Activated CD8-positive, alpha-beta memory T cell treated with anti-CD3 and anti-CD28 coated beads, Interleukin-2, amount 10 ng/mL, durations not matched to agents 7 days and 5 days (primary cell): ENCODE data around the gene CPNE2. TPM values are rescaled to one million over a fixed set of nuclear protein-coding genes. Genes with fewer than 3 reads are reported as not detected.

Experiments used
- ATAC-seq: fragments of 150-1000 bp; cut with Tn5 transposase; one replicate; pipeline ENCODE4 v1.10.0; 2021; ENCODE audit warnings: moderate library complexity
- CTCF ChIA-PET: fragments of 350-600 bp; sonication (Branson Sonifier 250); formaldehyde crosslinking; loops from one replicate; lab custom pipeline; 2021; ENCODE audit warnings: antibody characterized with exemption; lab: Charles Lee
- DNase-seq: peaks from one replicate; pipeline ENCODE4 v3.0.0-alpha.2; 2020
- H3K27ac Mint-ChIP-seq: one replicate; pipeline ENCODE4 v1.8.0; 2021; ENCODE audit warnings: mild to moderate bottlenecking, mixed read lengths
- H3K27me3 Mint-ChIP-seq: one replicate; pipeline ENCODE4 v1.8.0; 2021; ENCODE audit warnings: mixed read lengths
- H3K36me3 Mint-ChIP-seq: one replicate; pipeline ENCODE4 v1.8.0; 2021; ENCODE audit warnings: mild to moderate bottlenecking, mixed read lengths
- H3K4me1 Mint-ChIP-seq: one replicate; pipeline ENCODE4 v1.8.0; 2021; ENCODE audit warnings: mixed read lengths
- H3K4me3 Mint-ChIP-seq: one replicate; pipeline ENCODE4 v1.8.0; 2021; ENCODE audit warnings: mild to moderate bottlenecking, moderate library complexity, mixed read lengths
- H3K9me3 Mint-ChIP-seq: one replicate; pipeline ENCODE4 v1.8.0; 2022; ENCODE audit warnings: low read depth, mixed read lengths
- total RNA-seq, 2 experiments: library from RNA; stranded (reverse); gene quantifications; one replicate each; pipeline ENCODE4 v1.2.3, GENCODE V29; 2021

The CPNE2 gene
- total RNA-seq, 2 experiments from 2014 or later, result 3.2 to 9.6 TPM

DNA sequence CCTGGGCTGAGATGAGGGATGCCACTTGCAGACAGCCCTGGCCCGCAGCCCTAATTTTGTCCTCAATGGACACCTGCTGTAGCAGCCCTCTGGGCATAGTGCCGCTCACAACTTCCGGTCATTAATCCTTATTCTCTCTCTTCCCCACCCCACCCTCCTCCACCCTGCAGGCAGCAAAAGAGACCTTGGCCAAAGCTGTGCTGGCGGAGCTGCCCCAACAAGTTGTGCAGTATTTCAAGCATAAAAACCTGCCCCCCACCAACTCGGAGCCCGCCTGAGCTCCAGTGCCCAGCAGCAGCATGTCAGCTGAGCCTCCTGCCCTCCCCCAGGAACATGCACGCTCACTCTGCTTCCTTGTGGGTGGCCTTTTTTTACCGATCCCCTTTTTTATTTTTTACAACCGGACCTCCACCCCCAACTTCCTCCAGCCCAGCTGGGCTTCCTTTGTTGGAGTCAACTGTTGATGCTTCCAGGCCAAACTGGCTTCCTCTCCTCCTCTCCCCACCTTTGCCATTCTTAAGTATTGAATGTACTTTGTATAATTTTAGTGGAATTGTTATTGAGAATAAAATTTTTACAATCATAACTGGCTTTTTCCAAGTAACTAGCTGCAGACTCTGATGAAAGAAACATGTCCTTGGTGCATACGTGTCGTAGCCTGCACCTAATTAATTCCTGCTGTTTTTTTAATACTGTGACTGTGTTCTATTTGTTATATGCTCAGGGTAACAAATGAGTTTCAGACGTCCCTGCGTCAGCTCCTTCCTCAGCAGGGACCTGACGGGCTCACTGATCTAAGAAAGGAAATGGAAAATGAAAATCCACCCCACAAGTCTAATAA lies 55.2 kb downstream of the CPNE2 start:
- no peak for DNase-seq
- Mint-ChIP-seq H3K4me1 (peaks cover 2% of the 10 kb centered on the region), H3K27me3 (no peaks in the 10 kb centered on the region), H3K4me3 (no peak overlapping the region), H3K9me3 (no peaks in the 10 kb centered on the region), H3K36me3 (peaks cover 4% of the 10 kb centered on the region), H3K27ac (no peak overlapping the region)
- ATAC-seq, result no peak
- CTCF ChIA-PET, result interaction anchor here (1.2 to 1.5 kb wide), 2 partner anchors 27 to 55 kb away, joined by 3 to 4 read pairs; partner anchors contain the start of gene CPNE2

DNA sequence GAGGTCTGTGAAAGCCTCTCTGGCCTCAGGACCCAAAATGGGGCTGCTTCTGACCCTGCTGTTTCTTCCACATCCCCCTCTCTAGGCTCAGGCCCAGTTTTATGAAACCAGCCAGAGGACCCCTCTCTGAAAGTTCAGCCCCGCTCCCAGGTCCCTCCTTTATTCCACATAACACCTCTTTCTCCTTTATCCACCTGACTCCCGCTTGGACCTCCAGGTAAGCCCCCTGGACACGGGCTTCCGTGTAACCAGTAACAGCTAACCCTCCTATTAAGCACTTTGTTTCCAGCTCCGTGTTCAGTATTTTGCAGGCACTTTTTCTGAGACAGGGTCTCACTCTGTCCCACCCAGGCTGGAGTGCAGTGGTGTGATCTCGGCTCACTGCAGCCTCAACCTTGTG lies 56.1 kb downstream of the CPNE2 start:
- ATAC-seq, result no peak
- Mint-ChIP-seq H3K4me1 (peaks cover 2% of the 10 kb centered on the region), H3K9me3 (no peaks in the 10 kb centered on the region), H3K27ac (no peak overlapping the region), H3K27me3 (no peaks in the 10 kb centered on the region), H3K4me3 (no peak overlapping the region), H3K36me3 (peaks cover 7% of the 10 kb centered on the region)
- CTCF ChIA-PET, result interaction anchor here (1.5 kb wide), 1 partner anchor 56 kb away, joined by 4 read pairs; the partner anchor contains the start of gene CPNE2
- no peak for DNase-seq

DNA sequence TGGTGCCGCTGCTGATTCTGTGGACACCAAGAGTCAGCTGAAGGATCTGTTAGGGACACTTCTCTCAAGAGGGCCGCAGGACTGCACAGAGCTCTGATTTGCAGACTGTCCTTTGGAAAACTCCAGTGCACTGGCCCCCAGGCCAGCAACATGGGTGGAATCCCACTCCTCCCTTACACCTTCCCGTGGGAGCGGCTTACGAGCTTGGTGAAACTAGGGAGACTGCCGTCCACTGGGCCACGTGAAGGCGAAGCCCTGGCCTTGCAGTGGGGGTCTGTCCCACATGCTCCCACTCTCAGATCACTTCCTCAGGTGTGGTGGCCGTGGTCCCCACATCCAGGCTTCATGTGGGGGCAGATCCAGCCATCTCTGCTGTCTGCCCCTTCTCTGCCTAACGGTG lies 57.0 kb downstream of the CPNE2 start:
- DNase-seq (no peak), ATAC-seq (no peak)
- CTCF ChIA-PET, result interaction anchor here (3.1 kb wide), 1 partner anchor 65 kb away, joined by 13 read pairs; no protein-coding TSS in a partner anchor
- Mint-ChIP-seq H3K4me1 (peaks cover 2% of the 10 kb centered on the region), H3K36me3 (peaks cover 15% of the 10 kb centered on the region), H3K27me3 (no peaks in the 10 kb centered on the region), H3K4me3 (no peak overlapping the region), H3K9me3 (no peaks in the 10 kb centered on the region), H3K27ac (no peak overlapping the region)

DNA sequence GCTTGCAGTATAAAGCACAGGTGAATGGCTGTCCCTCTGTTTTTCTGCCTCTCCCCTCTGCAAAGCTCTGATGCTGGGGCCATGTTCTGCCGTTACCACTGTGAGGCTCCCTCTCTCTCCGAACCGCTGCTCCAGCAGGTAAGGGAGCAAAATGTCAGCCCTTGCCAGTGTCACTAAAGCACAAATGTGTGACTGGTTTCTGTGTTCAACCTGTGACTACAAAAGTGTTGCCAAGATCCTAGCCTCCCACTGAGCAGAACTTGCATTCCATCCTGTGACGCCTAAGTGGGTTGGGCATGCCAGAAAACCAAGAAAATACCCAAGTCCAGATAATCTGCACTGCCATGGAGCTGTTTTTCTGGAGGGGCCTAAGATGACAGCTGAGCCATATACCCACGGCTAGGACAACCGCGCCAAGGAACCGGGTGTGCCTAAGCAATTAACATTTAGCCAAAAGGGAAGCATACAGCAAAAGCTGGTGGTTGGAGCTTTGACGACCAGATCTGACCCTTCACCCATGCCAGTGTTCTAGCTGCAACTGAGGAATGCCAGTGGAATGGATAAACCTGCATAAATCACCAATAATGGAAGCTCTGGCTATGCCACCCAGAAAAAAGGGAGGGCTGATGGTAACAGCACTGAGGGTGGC lies 58.4 kb downstream of the CPNE2 start:
- CTCF ChIA-PET, result interaction anchor here (1.3 to 3.1 kb wide), 2 partner anchors 24 to 66 kb away, joined by 4 to 13 read pairs; no protein-coding TSS in a partner anchor
- peak; percentile 30 for DNase-seq
- Mint-ChIP-seq H3K4me3 (no peak overlapping the region), H3K9me3 (no peaks in the 10 kb centered on the region), H3K27me3 (no peaks in the 10 kb centered on the region), H3K36me3 (peaks cover 17% of the 10 kb centered on the region), H3K27ac (no peak overlapping the region), H3K4me1 (peaks cover 2% of the 10 kb centered on the region)
- no peak for ATAC-seq

DNA sequence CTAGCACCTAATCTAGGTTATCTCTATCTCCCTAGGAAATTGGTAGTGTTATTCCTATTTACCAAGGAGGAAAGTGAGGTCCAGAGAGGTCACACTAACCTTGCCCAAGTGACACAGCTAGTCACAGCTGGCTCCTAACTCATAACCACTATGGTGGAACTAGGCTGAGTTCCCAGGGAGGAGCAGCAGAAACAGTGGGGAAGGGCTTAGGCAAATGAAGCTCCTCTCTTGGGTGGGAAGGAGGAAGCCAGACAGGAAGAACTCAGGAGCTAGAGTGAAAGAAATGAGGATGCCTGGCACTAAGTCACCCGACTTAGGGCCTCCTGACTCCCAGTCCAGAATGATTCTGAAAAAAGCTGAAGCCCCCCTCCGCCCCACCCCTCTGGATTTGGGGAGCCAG lies 59.0 kb downstream of the CPNE2 start:
- peak; percentile 12 for DNase-seq
- H3K36me3 Mint-ChIP-seq, result peaks cover 20% of the 10 kb centered on the region
- no peak for ATAC-seq
- H3K4me3 Mint-ChIP-seq, result no peak overlapping the region
- H3K4me1 Mint-ChIP-seq, result peaks cover 2% of the 10 kb centered on the region
- H3K27me3 Mint-ChIP-seq, result no peaks in the 10 kb centered on the region
- CTCF ChIA-PET, result interaction anchor here (0.8 to 3.1 kb wide), 4 partner anchors 16 to 67 kb away, joined by 3 to 13 read pairs (median 4); partner anchors contain the start of gene CPNE2
- no peak overlapping the region for H3K27ac Mint-ChIP-seq
- H3K9me3 Mint-ChIP-seq, result no peaks in the 10 kb centered on the region

DNA sequence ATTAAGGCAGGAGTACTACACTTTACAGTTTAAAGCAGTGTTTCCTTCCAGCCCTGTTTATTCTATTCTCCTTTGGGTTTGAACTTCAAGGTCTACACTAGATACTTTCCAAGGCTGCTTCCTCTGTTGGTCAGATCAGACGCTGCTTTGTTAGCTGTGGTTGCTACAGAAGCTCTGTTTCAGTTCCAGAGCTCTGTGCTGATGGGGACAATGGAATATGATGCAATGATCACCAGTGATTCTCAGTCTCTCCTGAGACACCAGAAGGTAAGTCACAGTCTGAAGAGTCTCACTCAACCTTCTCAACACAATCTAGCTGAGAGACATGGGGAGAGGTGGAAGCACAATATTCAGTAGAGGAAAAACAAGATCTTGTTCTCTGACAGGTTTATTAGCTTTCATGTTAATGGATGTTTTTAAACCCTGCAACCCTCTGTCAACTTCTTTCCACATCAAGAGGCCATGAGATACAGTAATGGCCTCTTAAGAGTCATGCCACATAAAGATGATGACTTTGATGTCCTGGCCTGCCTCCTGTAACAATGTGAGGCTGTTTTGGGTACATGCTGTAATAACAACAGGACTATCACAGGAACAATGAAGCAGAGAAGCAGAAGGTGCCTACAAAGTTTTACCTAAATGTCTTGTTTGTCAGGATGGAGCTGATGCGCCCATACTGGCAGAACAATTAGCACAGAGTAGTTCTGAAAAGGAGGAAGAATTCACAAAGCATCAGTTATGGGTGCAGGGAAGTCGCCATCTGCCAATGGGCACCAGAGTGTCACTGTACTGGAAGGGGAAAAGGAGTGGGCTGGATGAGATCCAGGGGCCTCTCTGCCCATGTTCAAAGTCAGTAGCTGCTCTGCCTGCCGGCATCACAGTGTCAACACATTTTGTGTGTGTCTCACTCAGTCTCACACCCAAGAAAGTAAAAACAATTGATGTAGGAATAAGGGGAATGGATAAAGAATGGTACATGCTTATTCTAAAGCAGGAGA lies 60.0 kb downstream of the CPNE2 start:
- peaks cover 2% of the 10 kb centered on the region for H3K4me1 Mint-ChIP-seq
- H3K27ac Mint-ChIP-seq, result no peak overlapping the region
- ATAC-seq (no peak), DNase-seq (peak; percentile 28)
- no peaks in the 10 kb centered on the region for H3K27me3 Mint-ChIP-seq
- H3K9me3 Mint-ChIP-seq, result no peaks in the 10 kb centered on the region
- H3K36me3 Mint-ChIP-seq, result peaks cover 27% of the 10 kb centered on the region
- H3K4me3 Mint-ChIP-seq, result no peak overlapping the region
- CTCF ChIA-PET, result interaction anchor here (0.8 to 3.1 kb wide), 7 partner anchors 14 to 188 kb away, joined by 3 to 13 read pairs (median 4); partner anchors contain the start of gene CPNE2

DNA sequence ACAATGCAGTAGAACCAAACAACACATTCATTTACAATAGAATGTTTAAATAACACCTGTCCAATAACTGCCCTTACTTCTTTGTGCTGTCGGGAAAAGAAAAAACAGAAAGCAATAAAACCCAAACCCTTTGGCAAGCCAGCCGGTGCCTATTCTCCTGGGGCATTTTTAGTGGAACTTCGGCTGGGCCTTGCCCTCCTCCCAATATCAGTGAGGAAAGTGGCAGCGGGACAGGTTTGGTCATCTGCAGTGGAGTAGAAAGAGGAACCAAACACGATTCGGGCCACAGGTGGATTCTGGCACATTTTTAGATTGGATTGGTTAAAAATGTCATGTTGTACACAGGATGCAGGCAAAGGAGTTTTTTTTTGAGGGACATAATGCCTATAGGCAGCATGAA lies 61.5 kb downstream of the CPNE2 start:
- no peak overlapping the region for H3K27ac Mint-ChIP-seq
- H3K9me3 Mint-ChIP-seq, result no peaks in the 10 kb centered on the region
- CTCF ChIA-PET, result interaction anchor here (1.2 kb wide), 1 partner anchor 189 kb away, joined by 4 read pairs; no protein-coding TSS in a partner anchor
- H3K36me3 Mint-ChIP-seq, result peaks cover 31% of the 10 kb centered on the region
- H3K4me1 Mint-ChIP-seq, result no peaks in the 10 kb centered on the region
- ATAC-seq, result no peak
- H3K4me3 Mint-ChIP-seq, result no peak overlapping the region
- no peaks in the 10 kb centered on the region for H3K27me3 Mint-ChIP-seq
- no peak for DNase-seq

DNA sequence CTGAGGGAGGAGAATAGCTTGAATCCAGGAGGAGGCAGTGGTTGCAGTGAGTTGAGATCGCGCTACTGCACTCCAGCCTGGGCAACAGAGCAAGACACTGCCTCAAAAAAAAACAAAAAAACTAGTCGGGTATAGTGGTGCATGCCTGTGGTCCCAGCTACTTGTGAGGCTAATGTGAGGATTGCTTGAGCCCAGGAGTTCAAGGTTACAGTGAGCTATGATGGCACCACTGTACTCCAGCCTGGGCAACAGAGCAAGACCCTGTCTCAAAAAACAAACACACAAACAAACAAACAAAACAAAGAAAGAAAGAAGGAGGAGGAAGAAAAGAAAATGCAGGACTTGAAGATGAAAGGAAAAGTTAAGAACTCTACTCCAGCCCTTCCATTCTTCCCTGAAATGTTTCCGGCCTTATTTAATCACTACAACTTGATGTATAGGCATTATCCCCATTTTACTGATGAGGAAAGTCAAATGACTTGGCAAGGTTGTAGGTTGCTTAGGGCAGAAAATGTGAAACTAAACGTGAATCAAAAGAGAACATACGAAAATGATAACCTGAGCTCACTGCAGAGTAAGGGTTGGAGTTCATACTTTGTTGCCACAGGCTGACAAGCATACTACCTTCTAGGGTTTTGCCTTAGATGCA lies 63.4 kb downstream of the CPNE2 start:
- Mint-ChIP-seq H3K27ac (no peak overlapping the region), H3K36me3 (peaks cover 43% of the 10 kb centered on the region), H3K4me3 (no peak overlapping the region), H3K4me1 (peaks cover 5% of the 10 kb centered on the region), H3K9me3 (no peaks in the 10 kb centered on the region), H3K27me3 (no peaks in the 10 kb centered on the region)
- DNase-seq (no peak), ATAC-seq (no peak)
- CTCF ChIA-PET, result interaction anchor here (1.4 kb wide), 1 partner anchor 63 kb away, joined by 3 read pairs; the partner anchor contains the start of gene CPNE2

DNA sequence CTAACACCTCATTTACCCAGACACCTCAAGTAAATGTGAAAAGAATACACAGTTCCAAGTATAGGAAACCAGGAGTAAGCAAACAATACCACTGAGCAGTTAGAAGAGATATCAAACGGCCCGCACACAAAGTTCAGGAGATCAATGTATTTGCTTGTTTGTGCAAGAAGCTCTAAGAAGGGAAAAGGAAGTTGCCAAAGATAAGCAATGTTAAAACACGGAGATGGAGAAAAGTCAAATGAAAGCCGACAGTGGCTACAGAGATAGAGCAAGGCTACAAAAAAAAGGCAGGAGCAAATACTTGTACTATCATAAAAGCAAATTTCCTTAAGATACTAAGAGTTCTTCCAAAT lies 63.9 kb downstream of the CPNE2 start:
- H3K4me1 Mint-ChIP-seq, result peaks cover 5% of the 10 kb centered on the region
- peaks cover 45% of the 10 kb centered on the region for H3K36me3 Mint-ChIP-seq
- ATAC-seq, result no peak
- no peak overlapping the region for H3K27ac Mint-ChIP-seq
- H3K27me3 Mint-ChIP-seq, result no peaks in the 10 kb centered on the region
- CTCF ChIA-PET, result interaction anchor here (0.7 kb wide), 1 partner anchor 595 kb away, joined by 3 read pairs; no protein-coding TSS in a partner anchor
- H3K9me3 Mint-ChIP-seq, result no peaks in the 10 kb centered on the region
- no peak overlapping the region for H3K4me3 Mint-ChIP-seq
- no peak for DNase-seq

DNA sequence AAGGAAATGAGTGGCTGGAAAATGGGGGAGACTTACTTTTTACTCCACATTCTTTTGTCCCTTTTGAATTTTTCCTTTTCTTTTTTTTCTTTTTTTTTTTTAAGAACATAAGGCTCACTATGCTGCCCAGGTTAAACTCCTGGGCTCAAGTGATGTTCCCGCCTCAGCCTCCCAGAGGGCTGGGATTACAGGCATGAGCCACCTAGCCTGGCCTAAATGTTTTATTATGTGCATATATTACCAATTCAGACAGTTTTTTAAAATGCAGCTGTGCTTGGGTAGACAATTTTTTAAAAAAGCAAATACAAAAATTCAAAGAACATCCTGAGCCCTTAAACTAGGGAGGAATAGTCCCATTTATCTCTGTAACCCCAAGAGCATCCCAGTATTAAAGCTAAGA lies 65.2 kb downstream of the CPNE2 start:
- H3K27me3 Mint-ChIP-seq, result no peaks in the 10 kb centered on the region
- H3K27ac Mint-ChIP-seq, result no peak overlapping the region
- H3K9me3 Mint-ChIP-seq, result no peaks in the 10 kb centered on the region
- peaks cover 42% of the 10 kb centered on the region for H3K36me3 Mint-ChIP-seq
- no peak overlapping the region for H3K4me3 Mint-ChIP-seq
- H3K4me1 Mint-ChIP-seq, result peaks cover 5% of the 10 kb centered on the region
- ATAC-seq (no peak), DNase-seq (no peak)
- CTCF ChIA-PET, result interaction anchor here (0.9 kb wide), 1 partner anchor 62 kb away, joined by 3 read pairs; no protein-coding TSS in a partner anchor

DNA sequence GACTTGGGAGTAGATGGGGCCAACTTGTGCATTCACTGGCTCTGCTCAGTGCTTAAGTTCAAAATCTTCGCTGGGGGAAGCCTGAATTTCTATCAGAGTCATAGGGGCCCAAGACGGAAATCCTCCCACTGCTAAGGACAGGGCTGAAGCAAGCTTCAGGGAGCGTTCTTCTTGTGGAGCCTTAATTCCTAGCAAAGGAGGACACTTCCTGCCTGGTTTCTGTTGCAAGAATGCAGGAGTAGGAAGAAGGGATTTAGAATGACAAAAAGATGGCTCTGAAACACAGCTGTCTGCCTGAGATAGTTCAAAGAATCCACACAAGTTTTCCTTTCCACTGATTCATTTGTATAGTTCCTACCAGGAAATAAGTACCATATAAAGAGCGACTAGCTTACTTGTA lies 67.1 kb downstream of the CPNE2 start:
- no peak overlapping the region for H3K27ac Mint-ChIP-seq

DNA sequence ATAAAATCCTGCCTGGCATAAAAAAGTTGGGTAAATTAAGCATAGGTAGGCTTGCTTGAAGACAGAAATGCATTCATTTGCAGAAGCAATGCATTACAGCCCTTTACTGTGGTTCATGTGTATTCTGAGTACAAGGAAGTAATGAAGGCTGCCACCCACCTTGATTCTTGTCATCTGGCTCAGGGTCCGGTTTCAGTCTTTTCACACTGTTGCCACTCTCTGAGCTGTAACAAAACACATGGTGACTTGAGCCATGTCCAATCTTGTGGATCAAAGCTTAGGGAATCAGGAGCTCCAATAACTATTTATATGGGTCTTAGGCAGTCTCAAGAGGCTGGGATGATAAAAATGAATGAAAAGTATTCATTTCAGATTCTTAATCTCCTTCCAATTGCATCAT lies 71.5 kb downstream of the CPNE2 start:
- H3K27ac Mint-ChIP-seq, result no peak overlapping the region
- no peak overlapping the region for H3K4me3 Mint-ChIP-seq
- ATAC-seq (no peak), DNase-seq (peak; percentile 22)
- H3K27me3 Mint-ChIP-seq, result no peaks in the 10 kb centered on the region
- peaks cover 38% of the 10 kb centered on the region for H3K36me3 Mint-ChIP-seq
- CTCF ChIA-PET, result interaction anchor here (1.8 to 2.7 kb wide), 2 partner anchors 70 to 79 kb away, joined by 4 to 15 read pairs; no protein-coding TSS in a partner anchor
- H3K9me3 Mint-ChIP-seq, result no peaks in the 10 kb centered on the region
- peaks cover 9% of the 10 kb centered on the region for H3K4me1 Mint-ChIP-seq

More for the DNA sequence above, 67.1 kb downstream of the CPNE2 start:
- H3K27me3 Mint-ChIP-seq, result no peaks in the 10 kb centered on the region
- CTCF ChIA-PET, result interaction anchor here (1.0 to 2.3 kb wide), 3 partner anchors 66 to 140 kb away, joined by 3 to 5 read pairs (median 4); no protein-coding TSS in a partner anchor
- ATAC-seq, result no peak
- H3K4me1 Mint-ChIP-seq, result peaks cover 5% of the 10 kb centered on the region
- H3K9me3 Mint-ChIP-seq, result no peaks in the 10 kb centered on the region
- DNase-seq, result peak; percentile 26
- H3K4me3 Mint-ChIP-seq, result no peak overlapping the region
- H3K36me3 Mint-ChIP-seq, result peaks cover 41% of the 10 kb centered on the region
